ENCODE data around the gene ZC3HAV1L.
"Not testable (repeated sequence)": the region's sequence is repeated elsewhere in the genome, so short reads cannot be mapped to it uniquely, and the experiment has no call there.

Gene ZC3HAV1L

GRCh38 chr7:139068544-139069399 lies 32.9 kb upstream of the ZC3HAV1L start:
- no peaks in the 10 kb centered on the region for H3K27me3 ChIP-seq (ENCODE audit: control insufficient read depth, insufficient read depth, low read length)
- no peak overlapping the region for H3K4me3 ChIP-seq (ENCODE audit: low read length)
- H3K36me3 ChIP-seq (ENCODE audit: control insufficient read depth, insufficient read depth, low read length) = peaks cover 9% of the 10 kb centered on the region
- no peaks in the 10 kb centered on the region for H3K4me1 ChIP-seq (ENCODE audit: control insufficient read depth, insufficient read depth, low read length)
- no peak overlapping the region for H3K9ac ChIP-seq (ENCODE audit: low read length)
- no peaks in the 10 kb centered on the region for H3K9me3 ChIP-seq (ENCODE audit: control insufficient read depth, low read length)

GRCh38 chr7:139066315-139066714 lies 30.5 kb upstream of the ZC3HAV1L start:
- H3K4me3 ChIP-seq (ENCODE audit: low read length) = no peak overlapping the region
- H3K36me3 ChIP-seq (ENCODE audit: control insufficient read depth, insufficient read depth, low read length) = peaks cover 4% of the 10 kb centered on the region
- no peaks in the 10 kb centered on the region for H3K27me3 ChIP-seq (ENCODE audit: control insufficient read depth, insufficient read depth, low read length)
- no peaks in the 10 kb centered on the region for H3K4me1 ChIP-seq (ENCODE audit: control insufficient read depth, insufficient read depth, low read length)
- no peak overlapping the region for H3K9ac ChIP-seq (ENCODE audit: low read length)
- no peaks in the 10 kb centered on the region for H3K9me3 ChIP-seq (ENCODE audit: control insufficient read depth, low read length)

- H3K36me3 ChIP-seq (ENCODE audit: control insufficient read depth, insufficient read depth, low read length) = peaks cover 4% of the 10 kb centered on the region
- H3K27me3 ChIP-seq (ENCODE audit: control insufficient read depth, insufficient read depth, low read length) = no peaks in the 10 kb centered on the region
- no peak overlapping the region for H3K4me3 ChIP-seq (ENCODE audit: low read length)
- no peaks in the 10 kb centered on the region for H3K4me1 ChIP-seq (ENCODE audit: control insufficient read depth, insufficient read depth, low read length)
- no peaks in the 10 kb centered on the region for H3K9me3 ChIP-seq (ENCODE audit: control insufficient read depth, low read length)
- no peak overlapping the region for H3K9ac ChIP-seq (ENCODE audit: low read length)
Measured at GRCh38 chr7:139065323-139065722, 29.5 kb upstream of the ZC3HAV1L start.

- Histone ChIP-seq H3K36me3 (ENCODE audit: control insufficient read depth, insufficient read depth, low read length) (no peaks in the 10 kb centered on the region), H3K4me3 (ENCODE audit: low read length) (no peak overlapping the region)
Measured at GRCh38 chr7:139061416-139061815, 25.6 kb upstream of the ZC3HAV1L start.

GRCh38 chr7:139060695-139061237 lies 24.9 kb upstream of the ZC3HAV1L start:
- Histone ChIP-seq H3K4me1 (ENCODE audit: control insufficient read depth, insufficient read depth, low read length) (no peaks in the 10 kb centered on the region), H3K9ac (ENCODE audit: low read length) (no peak overlapping the region), H3K36me3 (ENCODE audit: control insufficient read depth, insufficient read depth, low read length) (no peaks in the 10 kb centered on the region), H3K4me3 (ENCODE audit: low read length) (no peak overlapping the region), H3K27me3 (ENCODE audit: control insufficient read depth, insufficient read depth, low read length) (no peaks in the 10 kb centered on the region), H3K9me3 (ENCODE audit: control insufficient read depth, low read length) (no peaks in the 10 kb centered on the region)

More at GRCh38 chr7:139061416-139061815, 25.6 kb upstream of the ZC3HAV1L start:
- H3K9ac ChIP-seq (ENCODE audit: low read length) = no peak overlapping the region
- H3K9me3 ChIP-seq (ENCODE audit: control insufficient read depth, low read length) = no peaks in the 10 kb centered on the region
- no peaks in the 10 kb centered on the region for H3K27me3 ChIP-seq (ENCODE audit: control insufficient read depth, insufficient read depth, low read length)
- H3K4me1 ChIP-seq (ENCODE audit: control insufficient read depth, insufficient read depth, low read length) = no peaks in the 10 kb centered on the region

GRCh38 chr7:139059905-139060304 lies 24.1 kb upstream of the ZC3HAV1L start:
- no peaks in the 10 kb centered on the region for H3K9me3 ChIP-seq (ENCODE audit: control insufficient read depth, low read length)
- H3K4me3 ChIP-seq (ENCODE audit: low read length) = no peak overlapping the region
- no peaks in the 10 kb centered on the region for H3K27me3 ChIP-seq (ENCODE audit: control insufficient read depth, insufficient read depth, low read length)
- no peak overlapping the region for H3K9ac ChIP-seq (ENCODE audit: low read length)
- no peaks in the 10 kb centered on the region for H3K36me3 ChIP-seq (ENCODE audit: control insufficient read depth, insufficient read depth, low read length)
- H3K4me1 ChIP-seq (ENCODE audit: control insufficient read depth, insufficient read depth, low read length) = no peaks in the 10 kb centered on the region

GRCh38 chr7:139058943-139059342 lies 23.1 kb upstream of the ZC3HAV1L start:
- Histone ChIP-seq H3K9me3 (ENCODE audit: control insufficient read depth, low read length) (no peaks in the 10 kb centered on the region), H3K9ac (ENCODE audit: low read length) (no peak overlapping the region), H3K36me3 (ENCODE audit: control insufficient read depth, insufficient read depth, low read length) (no peaks in the 10 kb centered on the region), H3K4me3 (ENCODE audit: low read length) (no peak overlapping the region), H3K4me1 (ENCODE audit: control insufficient read depth, insufficient read depth, low read length) (no peaks in the 10 kb centered on the region), H3K27me3 (ENCODE audit: control insufficient read depth, insufficient read depth, low read length) (no peaks in the 10 kb centered on the region)

GRCh38 chr7:139055674-139056073 lies 19.8 kb upstream of the ZC3HAV1L start:
- no peaks in the 10 kb centered on the region for H3K27me3 ChIP-seq (ENCODE audit: control insufficient read depth, insufficient read depth, low read length)
- H3K9me3 ChIP-seq (ENCODE audit: control insufficient read depth, low read length) = no peaks in the 10 kb centered on the region
- no peak overlapping the region for H3K4me3 ChIP-seq (ENCODE audit: low read length)
- no peaks in the 10 kb centered on the region for H3K4me1 ChIP-seq (ENCODE audit: control insufficient read depth, insufficient read depth, low read length)
- no peaks in the 10 kb centered on the region for H3K36me3 ChIP-seq (ENCODE audit: control insufficient read depth, insufficient read depth, low read length)
- no peak overlapping the region for H3K9ac ChIP-seq (ENCODE audit: low read length)

- not testable (repeated sequence) for H3K36me3 ChIP-seq (ENCODE audit: control insufficient read depth, insufficient read depth, low read length); H3K4me1 ChIP-seq (ENCODE audit: control insufficient read depth, insufficient read depth, low read length); H3K9me3 ChIP-seq (ENCODE audit: control insufficient read depth, low read length); H3K4me3 ChIP-seq (ENCODE audit: low read length); H3K27me3 ChIP-seq (ENCODE audit: control insufficient read depth, insufficient read depth, low read length); H3K9ac ChIP-seq (ENCODE audit: low read length)
Measured at GRCh38 chr7:139054656-139055055, 18.8 kb upstream of the ZC3HAV1L start.

- Histone ChIP-seq H3K27me3 (ENCODE audit: control insufficient read depth, insufficient read depth, low read length) (no peaks in the 10 kb centered on the region), H3K4me1 (ENCODE audit: control insufficient read depth, insufficient read depth, low read length) (no peaks in the 10 kb centered on the region), H3K9ac (ENCODE audit: low read length) (no peak overlapping the region), H3K36me3 (ENCODE audit: control insufficient read depth, insufficient read depth, low read length) (no peaks in the 10 kb centered on the region), H3K9me3 (ENCODE audit: control insufficient read depth, low read length) (no peaks in the 10 kb centered on the region), H3K4me3 (ENCODE audit: low read length) (no peak overlapping the region)
Measured at GRCh38 chr7:139054101-139054500, 18.3 kb upstream of the ZC3HAV1L start.

GRCh38 chr7:139051655-139052054 lies 15.8 kb upstream of the ZC3HAV1L start:
- no peaks in the 10 kb centered on the region for H3K9me3 ChIP-seq (ENCODE audit: control insufficient read depth, low read length)
- H3K4me1 ChIP-seq (ENCODE audit: control insufficient read depth, insufficient read depth, low read length) = no peaks in the 10 kb centered on the region
- no peaks in the 10 kb centered on the region for H3K27me3 ChIP-seq (ENCODE audit: control insufficient read depth, insufficient read depth, low read length)
- H3K4me3 ChIP-seq (ENCODE audit: low read length) = no peak overlapping the region
- no peaks in the 10 kb centered on the region for H3K36me3 ChIP-seq (ENCODE audit: control insufficient read depth, insufficient read depth, low read length)
- H3K9ac ChIP-seq (ENCODE audit: low read length) = no peak overlapping the region

- Histone ChIP-seq H3K4me3 (ENCODE audit: low read length) (no peak overlapping the region), H3K36me3 (ENCODE audit: control insufficient read depth, insufficient read depth, low read length) (no peaks in the 10 kb centered on the region), H3K4me1 (ENCODE audit: control insufficient read depth, insufficient read depth, low read length) (no peaks in the 10 kb centered on the region), H3K9ac (ENCODE audit: low read length) (no peak overlapping the region), H3K27me3 (ENCODE audit: control insufficient read depth, insufficient read depth, low read length) (no peaks in the 10 kb centered on the region), H3K9me3 (ENCODE audit: control insufficient read depth, low read length) (no peaks in the 10 kb centered on the region)
Measured at GRCh38 chr7:139049936-139050335, 14.1 kb upstream of the ZC3HAV1L start.

All from mucosa of stomach (tissue), 1 donor.